GM21528 (cell line): Measurements from ENCODE around the gene APOL2.
"Not testable (repeated sequence)": the region's sequence is repeated elsewhere in the genome, so short reads cannot be mapped to it uniquely, and the experiment has no call there.

Experiments
- ATAC-seq: cut with Tn5 transposase; IDR thresholded peaks from one replicate; pipeline ENCODE4 v1.9.1; 2021; ENCODE audit warnings: mild to moderate bottlenecking, moderate library complexity; ENCODE audit not compliant: unreplicated experiment, low FRiP score

The APOL2 gene, protein sequence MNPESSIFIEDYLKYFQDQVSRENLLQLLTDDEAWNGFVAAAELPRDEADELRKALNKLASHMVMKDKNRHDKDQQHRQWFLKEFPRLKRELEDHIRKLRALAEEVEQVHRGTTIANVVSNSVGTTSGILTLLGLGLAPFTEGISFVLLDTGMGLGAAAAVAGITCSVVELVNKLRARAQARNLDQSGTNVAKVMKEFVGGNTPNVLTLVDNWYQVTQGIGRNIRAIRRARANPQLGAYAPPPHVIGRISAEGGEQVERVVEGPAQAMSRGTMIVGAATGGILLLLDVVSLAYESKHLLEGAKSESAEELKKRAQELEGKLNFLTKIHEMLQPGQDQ

DNA sequence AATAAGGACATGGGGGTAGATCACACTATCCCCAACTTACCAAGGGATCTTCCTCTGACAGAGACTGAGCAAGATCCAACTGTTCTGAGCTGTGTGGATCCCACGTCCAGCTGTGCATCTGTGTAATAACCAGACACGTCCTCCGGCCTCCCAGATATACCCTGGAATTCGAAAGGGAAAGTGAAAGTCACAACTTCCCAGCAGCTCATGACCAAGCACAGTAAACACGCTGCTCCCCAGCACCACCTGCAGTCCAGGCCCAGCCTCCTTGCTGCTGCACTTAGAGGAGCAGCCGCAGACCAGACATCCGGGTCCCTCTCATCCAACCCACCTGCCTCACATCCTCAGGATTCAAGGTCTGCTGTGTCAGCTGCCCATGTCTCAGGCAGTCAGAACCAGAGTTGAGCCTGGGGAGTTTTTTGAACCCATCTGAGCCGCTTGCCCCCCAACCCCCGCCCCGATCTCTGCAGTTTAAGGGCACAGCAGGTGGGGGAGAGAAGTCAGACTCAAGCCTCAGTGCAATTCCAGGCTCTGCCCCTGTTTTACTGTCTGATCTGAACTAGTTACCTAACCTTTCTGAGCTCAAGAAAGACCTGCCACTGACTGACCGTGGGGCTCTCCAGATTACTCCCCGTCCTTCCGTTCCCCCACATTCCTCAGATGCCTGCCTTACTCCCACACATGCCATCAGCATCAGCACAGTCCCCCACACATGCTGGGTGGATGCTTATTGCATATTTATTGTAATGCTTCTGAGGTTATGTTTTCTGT, at the start of gene APOL2:
Gene APOL2, minus strand, starts transcription at position 127 of the 771 bp plus-strand sequence. CDS start 6,365 bp downstream, outside the sequence.
- ATAC-seq, result peak; percentile 81

DNA sequence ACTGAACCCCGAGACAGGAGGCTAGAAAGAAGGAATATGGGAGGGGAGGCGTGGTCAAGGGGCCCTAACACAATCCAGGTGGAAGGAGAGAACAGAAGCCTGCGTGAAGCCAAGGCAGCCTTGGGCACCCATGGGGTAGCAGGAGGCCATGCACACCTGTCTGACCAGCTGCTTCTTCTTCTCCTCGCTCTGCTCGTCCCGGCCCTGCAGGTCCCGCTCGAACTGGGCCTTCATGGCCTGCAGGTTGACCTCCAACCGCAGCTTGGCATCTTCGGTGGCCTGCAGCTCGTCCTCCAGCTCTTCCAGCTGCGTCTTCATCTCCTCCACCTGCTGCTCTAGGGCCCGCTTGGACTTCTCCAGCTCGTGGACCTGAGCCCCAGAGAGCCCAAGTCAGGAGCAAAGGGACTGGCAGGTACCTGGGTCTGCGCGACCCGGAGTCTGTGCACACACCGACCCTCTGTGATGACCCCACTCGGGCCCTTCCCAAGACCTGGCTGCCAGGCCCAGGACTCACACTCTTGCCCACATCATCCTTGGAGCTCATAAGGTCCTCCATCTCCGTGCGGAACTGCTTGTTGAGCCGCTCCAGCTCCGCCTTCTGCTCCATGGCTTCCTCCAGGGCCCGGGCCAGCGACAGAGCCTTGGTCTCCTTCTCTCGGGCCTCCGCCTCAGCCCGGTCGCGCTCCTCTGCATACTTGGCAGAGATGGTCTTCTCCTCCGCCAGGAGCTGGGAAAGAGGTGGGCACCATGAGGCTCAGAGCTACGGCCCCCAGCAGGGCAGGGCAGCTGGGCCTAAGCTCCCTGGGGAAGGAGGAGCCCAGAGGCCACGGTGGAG, 49.5 kb upstream of the APOL2 start:
- ATAC-seq, result no peak

DNA sequence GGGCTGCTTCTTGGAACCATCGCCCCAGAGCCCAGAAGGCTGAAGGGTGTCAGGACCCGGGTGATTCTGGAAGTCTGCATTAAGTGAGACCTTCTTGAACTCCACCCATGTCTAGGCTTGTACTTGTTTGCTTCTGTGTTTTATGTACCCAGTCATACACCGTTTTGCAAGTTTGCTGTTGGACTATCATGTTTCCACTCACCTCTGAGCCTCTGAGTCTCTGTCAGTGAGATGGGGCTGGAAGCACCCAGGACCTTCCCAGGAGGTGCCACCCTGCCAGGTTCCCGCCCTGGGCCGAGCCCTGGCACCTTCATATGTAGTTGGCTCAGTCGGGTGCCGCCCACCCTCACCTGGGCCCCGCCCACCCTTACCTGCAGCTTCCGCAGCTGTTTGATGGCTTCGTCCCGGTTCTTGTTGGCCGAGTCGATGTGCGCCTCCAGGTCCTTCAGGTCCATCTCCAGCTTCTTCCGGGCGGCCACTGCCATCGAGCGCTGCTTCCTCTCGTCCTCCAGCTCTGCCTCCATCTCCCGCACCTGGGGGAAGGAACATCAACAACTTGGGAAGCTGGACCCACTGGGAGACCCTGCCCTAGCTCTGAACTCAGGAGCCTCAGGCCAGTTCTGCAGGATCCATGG, 48.7 kb upstream of the APOL2 start:
- ATAC-seq, result no peak

DNA sequence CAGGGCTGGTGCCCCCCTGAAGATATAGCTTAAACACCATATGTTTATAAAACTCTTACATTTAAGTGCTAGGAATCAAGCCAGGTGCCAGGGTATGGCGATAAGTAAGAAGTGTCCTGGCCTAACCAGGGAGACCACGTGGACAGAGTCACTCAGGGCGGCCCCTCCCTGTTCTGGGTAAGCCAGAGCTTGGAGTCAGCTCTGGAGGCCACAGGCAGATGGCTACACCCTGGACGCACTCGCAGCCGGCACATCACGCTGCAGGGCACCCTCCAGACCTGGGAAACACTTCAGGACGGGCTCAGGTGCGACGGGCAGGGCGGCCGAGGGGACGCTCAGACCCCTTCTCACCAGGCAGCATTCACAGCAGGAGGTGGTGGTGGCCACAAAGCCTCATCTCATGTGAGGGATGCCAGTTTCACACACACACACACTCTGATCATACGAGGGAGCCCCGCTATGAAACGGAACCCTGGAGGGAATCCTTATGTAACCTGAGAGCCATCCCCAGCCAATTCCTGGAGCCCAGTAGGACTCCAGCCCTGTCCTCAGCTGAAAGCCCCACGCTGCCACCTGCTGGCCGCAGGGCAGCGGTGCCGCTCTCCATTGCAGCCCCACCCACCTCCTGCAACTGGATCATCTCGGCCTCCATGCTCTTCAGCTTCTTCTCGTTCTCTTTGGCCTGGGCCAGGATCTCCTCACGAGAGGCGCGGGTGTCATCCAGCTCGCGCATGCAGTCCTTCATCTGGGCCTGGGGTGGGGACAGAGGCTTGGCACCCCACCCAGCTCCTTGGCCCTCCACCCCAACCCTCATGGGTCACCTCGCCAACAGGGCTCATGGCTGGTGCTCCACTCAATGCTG, 47.0 kb upstream of the APOL2 start:
- no peak for ATAC-seq

DNA sequence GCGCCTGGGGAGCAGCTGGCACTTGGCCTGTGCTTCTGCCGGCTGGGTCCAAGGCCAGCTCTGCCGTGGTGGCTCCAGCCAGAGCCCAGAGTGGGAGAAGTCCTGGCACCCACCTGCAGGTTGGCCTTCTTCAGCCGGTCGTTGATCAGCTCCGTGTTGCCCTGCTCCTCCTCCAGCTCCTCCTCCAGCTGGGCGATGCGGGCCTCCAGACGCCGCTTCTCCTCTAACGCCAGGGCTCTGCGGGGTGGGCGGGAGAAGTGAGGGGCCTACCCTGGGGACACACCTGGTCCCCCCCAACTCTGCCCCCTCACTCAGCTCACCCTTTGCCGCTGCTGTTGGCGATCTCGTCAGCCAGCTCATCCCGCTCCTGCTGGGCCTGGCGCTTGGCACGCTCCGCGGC, 46.2 kb upstream of the APOL2 start:
- ATAC-seq, result no peak

GRCh38 chr22:36285017-36285416, 45.7 kb upstream of the APOL2 start:
- ATAC-seq, result no peak

- no peak for ATAC-seq
Measured at GRCh38 chr22:36284171-36284571, 44.8 kb upstream of the APOL2 start.

- ATAC-seq, result no peak
Measured at GRCh38 chr22:36282328-36282831, 43.1 kb upstream of the APOL2 start.

GRCh38 chr22:36281781-36282327, 42.5 kb upstream of the APOL2 start:
- ATAC-seq, result no peak

DNA sequence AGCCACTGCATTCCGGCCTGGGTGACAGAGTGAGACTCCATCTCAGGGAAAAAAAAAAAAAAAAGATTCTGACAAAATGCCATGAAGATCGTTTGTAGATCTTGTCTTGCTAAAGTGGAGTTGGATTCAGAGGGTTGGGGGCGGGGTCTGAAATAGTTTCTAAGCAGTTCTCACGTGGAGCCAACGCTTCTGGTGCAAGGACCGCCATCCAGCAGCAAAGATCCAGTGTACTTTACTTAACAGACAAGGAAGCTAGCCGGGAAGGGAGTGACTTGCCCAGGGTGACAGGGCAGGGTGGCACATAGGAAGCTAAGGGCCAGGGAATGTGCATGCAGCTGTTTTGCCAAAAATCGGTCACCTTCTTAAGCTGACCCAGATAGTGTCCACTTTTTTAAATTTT, 41.1 kb upstream of the APOL2 start:
- no peak for ATAC-seq

DNA sequence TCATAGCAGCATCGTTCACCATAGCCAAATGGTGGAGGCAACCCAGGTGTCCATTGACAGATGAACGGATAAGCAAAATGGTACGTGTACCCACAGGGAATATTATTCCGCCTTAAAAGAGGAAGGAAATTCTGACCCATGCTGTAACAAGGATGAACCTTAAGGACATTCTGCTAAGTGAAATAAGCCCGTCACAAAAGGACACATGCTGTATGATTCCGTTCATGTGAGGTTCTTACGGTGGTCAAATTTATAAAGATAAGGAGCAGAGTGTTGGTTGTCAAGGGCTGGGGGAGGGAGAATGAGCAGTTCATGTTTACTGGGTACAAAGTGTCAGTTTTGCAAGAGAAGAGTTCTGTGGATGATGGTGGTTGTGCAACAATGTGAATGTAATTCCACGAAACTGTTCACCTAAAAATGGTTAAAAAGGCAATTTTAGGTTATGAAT, 39.9 kb upstream of the APOL2 start:
- ATAC-seq, result no peak

DNA sequence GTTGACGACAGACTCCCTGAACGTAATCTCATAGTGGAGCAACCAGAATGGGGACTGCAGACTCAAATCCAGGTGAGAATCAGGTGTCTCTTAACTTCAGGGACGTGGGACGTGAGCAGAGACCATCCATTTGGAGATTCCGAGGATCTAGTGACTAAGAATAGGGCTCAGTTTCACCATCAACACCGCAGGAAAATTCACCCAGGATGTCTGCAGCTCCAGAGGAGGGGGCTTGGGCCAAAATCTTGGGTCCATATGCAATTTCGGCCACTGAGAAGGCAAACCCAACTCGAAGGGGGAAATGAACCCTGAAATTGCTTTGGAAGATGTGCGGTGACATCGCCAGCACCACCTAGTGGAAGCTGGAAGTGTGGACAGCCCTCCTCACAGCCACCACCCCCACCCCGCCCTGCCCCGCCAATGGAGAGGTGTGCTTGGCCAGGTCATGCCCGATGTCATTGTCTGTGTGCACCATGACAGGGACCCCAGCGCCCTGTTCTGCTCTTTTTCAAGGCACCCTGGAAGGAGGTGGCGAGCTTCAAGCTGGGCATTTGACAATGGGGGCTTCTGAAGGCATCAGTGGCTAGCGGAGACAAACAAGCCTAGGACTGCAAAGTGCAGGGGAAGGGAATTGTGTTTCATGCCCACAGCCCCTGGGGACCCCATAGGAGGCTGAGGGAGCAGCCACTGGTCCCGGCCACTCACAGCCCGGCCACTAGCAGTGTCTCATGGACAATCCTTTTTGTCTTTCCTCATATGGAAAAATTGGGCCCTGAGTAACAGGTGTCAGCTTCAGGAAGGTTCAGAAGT, 38.4 kb upstream of the APOL2 start:
- ATAC-seq, result no peak

DNA sequence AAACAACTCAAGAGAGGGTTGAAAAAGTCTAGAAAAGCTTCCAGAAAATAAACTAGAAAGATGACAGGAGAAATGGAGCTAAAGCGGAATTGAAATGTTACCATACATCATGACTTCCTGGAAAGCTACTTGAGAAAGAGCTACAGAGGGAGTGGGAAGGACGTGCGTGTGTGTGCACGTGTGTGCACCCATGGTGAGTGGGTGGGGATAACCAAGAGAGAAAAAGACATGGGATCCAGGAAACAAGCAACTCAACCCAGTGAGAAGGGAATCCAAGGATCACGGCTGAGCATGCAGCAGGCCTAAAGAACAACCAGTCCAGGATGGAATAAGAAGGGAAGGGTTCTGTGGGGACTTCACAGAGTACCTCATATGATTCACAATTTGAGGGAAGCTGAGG, 35.2 kb upstream of the APOL2 start:
- no peak for ATAC-seq

DNA sequence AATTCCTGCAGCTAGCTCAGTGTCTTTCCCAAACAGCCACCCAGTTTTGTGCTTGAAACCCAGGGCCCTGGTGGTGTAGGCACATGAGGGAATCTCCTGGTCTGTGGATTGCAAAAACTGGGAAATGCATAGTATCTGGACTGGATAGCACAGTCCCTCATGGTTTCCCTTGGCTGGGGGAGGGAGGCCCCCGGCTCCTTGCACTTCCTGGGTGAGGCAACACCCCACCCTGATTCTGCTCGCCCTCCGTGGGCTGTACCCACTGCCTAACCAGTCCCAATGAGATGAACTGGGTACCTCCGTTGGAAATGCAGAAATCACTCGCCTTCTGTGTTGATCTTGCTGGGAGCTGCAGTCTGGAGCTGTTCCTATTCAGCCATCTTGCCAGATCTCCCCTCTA, 32.6 kb upstream of the APOL2 start:
- not testable (repeated sequence) for ATAC-seq

GRCh38 chr22:36271231-36271630, 31.9 kb upstream of the APOL2 start:
- ATAC-seq, result not testable (repeated sequence)

DNA sequence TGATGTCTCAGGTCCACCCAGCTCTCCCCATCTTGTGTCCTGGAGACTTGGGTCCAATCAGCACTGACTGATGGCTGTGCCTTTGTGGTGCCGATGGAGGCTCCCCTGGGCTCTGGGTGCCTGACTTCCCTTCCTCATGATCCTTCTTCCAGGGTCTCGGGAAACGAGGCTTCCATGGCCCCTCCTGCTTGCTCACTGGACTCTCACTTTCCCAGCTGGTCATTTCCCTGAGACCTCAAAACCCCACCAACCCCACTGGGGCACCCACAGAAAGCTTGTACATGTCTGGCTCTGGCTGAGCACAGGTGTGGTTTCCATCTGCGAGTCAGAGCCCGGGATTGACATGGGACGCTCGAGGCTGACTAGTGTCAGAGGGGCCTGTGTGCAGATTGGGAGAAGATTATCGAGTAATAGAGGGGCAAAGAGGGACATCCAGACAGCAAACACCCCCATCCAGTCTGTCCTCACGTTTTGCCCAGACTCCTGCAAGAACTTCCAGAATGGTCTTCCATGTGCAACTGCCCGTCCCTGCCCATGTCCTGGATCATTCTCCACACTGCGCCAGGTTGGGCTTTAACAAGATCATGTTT, 28.7 kb upstream of the APOL2 start:
- ATAC-seq, result no peak

- ATAC-seq, result no peak
Measured at GRCh38 chr22:36267058-36267457, 27.7 kb upstream of the APOL2 start.
